CD4-positive, alpha-beta memory T cell (primary cell): ENCODE data around the gene USP8. TPM values are rescaled to one million over a fixed set of nuclear protein-coding genes. Genes with fewer than 3 reads are reported as not detected.
A peak's percentile ranks its signal among the peaks of the same experiment; 100 is the strongest.
"Not testable (repeated sequence)": the region's sequence is repeated elsewhere in the genome, so short reads cannot be mapped to it uniquely, and the experiment has no call there.

ENCODE experiments used
- CTCF ChIA-PET: fragments of 350-600 bp; sonication (Branson Sonifier 250); formaldehyde crosslinking; loops from one replicate; lab custom pipeline; 2021; ENCODE audit warnings: inconsistent platforms; ENCODE audit not compliant: partially characterized antibody; lab: Charles Lee
- POLR2A ChIA-PET: fragments of 350-600 bp; sonication (Branson Sonifier 250); formaldehyde crosslinking; loops from one replicate; lab custom pipeline; 2021; ENCODE audit not compliant: partially characterized antibody; lab: Charles Lee
- DNase-seq, 5 donors: peaks; one replicate each; pipeline versions ENCODE4 v3.0.0 to v3.0.0-alpha.2; 2020 to 2022; ENCODE audit warnings: mixed read lengths in 1 of 5
- H3K27ac ChIP-seq: one replicate; pipeline ENCODE4 v1.7.0; 2013; ENCODE audit warnings: low read depth, low read length
- H3K27me3 ChIP-seq: 2 replicates; pipeline ENCODE4 v1.7.0; 2013; ENCODE audit warnings: mild to moderate bottlenecking, low read length, moderate library complexity; ENCODE audit not compliant: insufficient read depth
- H3K36me3 ChIP-seq: 2 replicates; pipeline ENCODE4 v1.7.0; 2013; ENCODE audit warnings: mild to moderate bottlenecking, low read length, moderate library complexity; ENCODE audit not compliant: insufficient read depth
- H3K4me1 ChIP-seq: 2 replicates; pipeline ENCODE4 v1.7.0; 2013; ENCODE audit warnings: mild to moderate bottlenecking, low read length, moderate library complexity; ENCODE audit not compliant: insufficient read depth
- H3K4me3 ChIP-seq, 2 donors: one replicate each; pipeline ENCODE4 v1.7.0; 2013; ENCODE audit warnings: low read length in 2 of 2, mild to moderate bottlenecking in 1 of 2
- H3K9me3 ChIP-seq, 2 donors: one replicate each; pipeline ENCODE4 v1.7.0; 2013; ENCODE audit warnings: low read length in 2 of 2, control low read depth in 1 of 2; ENCODE audit not compliant: control insufficient read depth in 1 of 2
- H3K27ac Mint-ChIP-seq, 7 donors: one replicate each; pipeline ENCODE4 v1.8.0; 2020 to 2021; ENCODE audit warnings: mixed read lengths in 7 of 7, mild to moderate bottlenecking in 6 of 7, inconsistent platforms in 3 of 7, moderate library complexity in 3 of 7
- H3K27me3 Mint-ChIP-seq, 2 donors: one replicate each; pipeline ENCODE4 v1.8.0; 2020 to 2021; ENCODE audit warnings: mixed read lengths in 2 of 2
- H3K36me3 Mint-ChIP-seq, 2 donors: one replicate each; pipeline ENCODE4 v1.8.0; 2020 to 2021; ENCODE audit warnings: mixed read lengths in 2 of 2, inconsistent platforms in 1 of 2, mild to moderate bottlenecking in 1 of 2
- H3K4me1 Mint-ChIP-seq, 4 donors: one replicate each; pipeline ENCODE4 v1.8.0; 2020 to 2021; ENCODE audit warnings: mixed read lengths in 4 of 4, mild to moderate bottlenecking in 1 of 4
- H3K4me3 Mint-ChIP-seq, 8 donors: one replicate each; pipeline ENCODE4 v1.8.0; 2020 to 2021; ENCODE audit warnings: mixed read lengths in 8 of 8, mild to moderate bottlenecking in 7 of 8, moderate library complexity in 6 of 8, inconsistent platforms in 3 of 8
- H3K9me3 Mint-ChIP-seq, 8 donors: one replicate each; pipeline ENCODE4 v1.8.0; 2020 to 2021; ENCODE audit warnings: mixed read lengths in 8 of 8, mild to moderate bottlenecking in 5 of 8, inconsistent platforms in 3 of 8, moderate library complexity in 1 of 8
- intact Hi-C: fragments of 100-400 bp; cut with micrococcal nuclease; formaldehyde crosslinking; loops from one replicate; pipeline ENCODE4 v1.15.1; 2023
- polyA plus RNA-seq, 2 donors: library from polyadenylated mRNA; unstranded; fragments of 300-500 nt; fragmentation: Illumina TruSeq; gene quantifications; one replicate each; pipeline ENCODE4 v1.2.3, GENCODE V29; 2021
- total RNA-seq, 2 experiments: library from RNA; stranded (reverse); gene quantifications; one replicate each; pipeline ENCODE4 v1.2.3, GENCODE V29; 2021

Gene USP8
- total and polyA plus RNA-seq, 4 experiments from 2014 or later, result 23.5 to 70.9 (median 60.8) TPM

- CTCF ChIA-PET, H3K4me3 ChIP-seq, DNase-seq, POLR2A ChIA-PET, H3K27me3 Mint-ChIP-seq, H3K27ac ChIP-seq, intact Hi-C loops, H3K9me3 Mint-ChIP-seq, H3K9me3 ChIP-seq, H3K4me1 Mint-ChIP-seq, H3K4me3 Mint-ChIP-seq, H3K36me3 ChIP-seq, H3K4me1 ChIP-seq, H3K27me3 ChIP-seq: not testable (repeated sequence)
- peaks cover 12 to 27% of the 10 kb centered on the region in 2 donors for H3K36me3 Mint-ChIP-seq
- peak overlapping the region in 1 of 7 donors; percentile 66 for H3K27ac Mint-ChIP-seq
Observed at GRCh38 chr15:50505656-50506055, 81.5 kb downstream of the USP8 start.

GRCh38 chr15:50506121-50506520, 81.9 kb downstream of the USP8 start:
- no peak overlapping the region for H3K4me3 Mint-ChIP-seq
- peaks cover 9 to 24% of the 10 kb centered on the region in 2 donors for H3K36me3 Mint-ChIP-seq
- Histone ChIP-seq H3K4me1 (no peaks in the 10 kb centered on the region), H3K4me3 (no peak overlapping the region), H3K27me3 (no peaks in the 10 kb centered on the region), H3K9me3 (no peaks in the 10 kb centered on the region), H3K36me3 (no peaks in the 10 kb centered on the region), H3K27ac (no peak overlapping the region)
- DNase-seq, result no peak
- ChIA-PET CTCF (no interaction called here), POLR2A (no interaction called here)
- no peaks in the 10 kb centered on the region for H3K4me1 Mint-ChIP-seq
- H3K9me3 Mint-ChIP-seq, result no peaks in the 10 kb centered on the region
- intact Hi-C loops, result no loop called here
- H3K27me3 Mint-ChIP-seq, result no peaks in the 10 kb centered on the region
- H3K27ac Mint-ChIP-seq, result peak overlapping the region in 1 of 7 donors; percentile 66

- Histone ChIP-seq H3K4me1 (no peaks in the 10 kb centered on the region), H3K27ac (no peak overlapping the region), H3K9me3 (no peaks in the 10 kb centered on the region), H3K4me3 (no peak overlapping the region), H3K27me3 (no peaks in the 10 kb centered on the region), H3K36me3 (no peaks in the 10 kb centered on the region)
- no peak for DNase-seq
- CTCF ChIA-PET, result no interaction called here
- intact Hi-C loops, result no loop called here
- H3K4me3 Mint-ChIP-seq, result no peak overlapping the region
- no peaks in the 10 kb centered on the region for H3K27me3 Mint-ChIP-seq
- POLR2A ChIA-PET, result no interaction called here
- H3K36me3 Mint-ChIP-seq, result peaks cover 0 to 2% of the 10 kb centered on the region in 2 donors
- no peaks in the 10 kb centered on the region for H3K4me1 Mint-ChIP-seq
- no peak overlapping the region for H3K27ac Mint-ChIP-seq
- H3K9me3 Mint-ChIP-seq, result peaks cover 0 to 18% (median 3%) of the 10 kb centered on the region in 8 donors
Observed at GRCh38 chr15:50513001-50513400, 88.8 kb downstream of the USP8 start.

GRCh38 chr15:50519740-50520425, 95.7 kb downstream of the USP8 start:
- no peaks in the 10 kb centered on the region for H3K9me3 ChIP-seq
- H3K4me1 Mint-ChIP-seq, result no peaks in the 10 kb centered on the region
- no peak overlapping the region for H3K4me3 ChIP-seq
- H3K4me3 Mint-ChIP-seq, result no peak overlapping the region
- intact Hi-C loops, result no loop called here
- H3K27ac Mint-ChIP-seq, result no peak overlapping the region
- ChIA-PET POLR2A (no interaction called here), CTCF (interaction anchor here (1.4 kb wide), 1 partner anchor 12 kb away, joined by 3 read pairs; no protein-coding TSS in a partner anchor)
- no peaks in the 10 kb centered on the region for H3K36me3 ChIP-seq
- no peak for DNase-seq
- H3K27me3 ChIP-seq, result no peaks in the 10 kb centered on the region
- H3K36me3 Mint-ChIP-seq, result no peaks in the 10 kb centered on the region
- peaks cover 0 to 17% (median 9%) of the 10 kb centered on the region in 8 donors for H3K9me3 Mint-ChIP-seq
- no peak overlapping the region for H3K27ac ChIP-seq
- no peaks in the 10 kb centered on the region for H3K27me3 Mint-ChIP-seq
- no peaks in the 10 kb centered on the region for H3K4me1 ChIP-seq

- Mint-ChIP-seq H3K27ac (no peak overlapping the region), H3K36me3 (peaks cover 0 to 3% of the 10 kb centered on the region in 2 donors), H3K4me1 (no peaks in the 10 kb centered on the region), H3K4me3 (no peak overlapping the region), H3K9me3 (peaks cover 0 to 5% (median 0%) of the 10 kb centered on the region in 8 donors), H3K27me3 (no peaks in the 10 kb centered on the region)
- ChIA-PET POLR2A (no interaction called here), CTCF (no interaction called here)
- Histone ChIP-seq H3K27me3 (no peaks in the 10 kb centered on the region), H3K36me3 (no peaks in the 10 kb centered on the region), H3K9me3 (no peaks in the 10 kb centered on the region), H3K4me1 (no peaks in the 10 kb centered on the region), H3K27ac (no peak overlapping the region), H3K4me3 (no peak overlapping the region)
- intact Hi-C loops, result no loop called here
- no peak for DNase-seq
Observed at GRCh38 chr15:50523851-50524251, 99.6 kb downstream of the USP8 start.

- Histone ChIP-seq H3K27ac (no peak overlapping the region), H3K36me3 (no peaks in the 10 kb centered on the region), H3K27me3 (no peaks in the 10 kb centered on the region), H3K4me1 (no peaks in the 10 kb centered on the region), H3K4me3 (no peak overlapping the region), H3K9me3 (no peaks in the 10 kb centered on the region)
- Mint-ChIP-seq H3K9me3 (no peaks in the 10 kb centered on the region), H3K27me3 (no peaks in the 10 kb centered on the region), H3K4me3 (no peak overlapping the region), H3K4me1 (no peaks in the 10 kb centered on the region), H3K27ac (no peak overlapping the region), H3K36me3 (peaks cover 0 to 3% of the 10 kb centered on the region in 2 donors)
- intact Hi-C loops, result no loop called here
- DNase-seq, result no peak
- CTCF ChIA-PET, result no interaction called here
- POLR2A ChIA-PET, result no interaction called here
Observed at GRCh38 chr15:50531163-50531562, 107.0 kb downstream of the USP8 start.

GRCh38 chr15:50531766-50532165, 107.6 kb downstream of the USP8 start:
- H3K9me3 ChIP-seq, result no peaks in the 10 kb centered on the region
- no peaks in the 10 kb centered on the region for H3K36me3 ChIP-seq
- ChIA-PET POLR2A (no interaction called here), CTCF (no interaction called here)
- Mint-ChIP-seq H3K9me3 (no peaks in the 10 kb centered on the region), H3K27me3 (no peaks in the 10 kb centered on the region), H3K4me3 (no peak overlapping the region), H3K4me1 (no peaks in the 10 kb centered on the region), H3K36me3 (peaks cover 0 to 3% of the 10 kb centered on the region in 2 donors), H3K27ac (no peak overlapping the region)
- no peaks in the 10 kb centered on the region for H3K27me3 ChIP-seq
- DNase-seq, result no peak
- intact Hi-C loops, result no loop called here
- H3K4me3 ChIP-seq, result no peak overlapping the region
- no peak overlapping the region for H3K27ac ChIP-seq
- H3K4me1 ChIP-seq, result no peaks in the 10 kb centered on the region
